HEK293 (cell line): ENCODE results near the gene ALB.

Source experiments
- CTCF ChIA-PET: fragments of 350-600 bp; formaldehyde crosslinking; extraction: SDS; loops from one replicate; lab custom pipeline; 2021; ENCODE audit warnings: antibody characterized with exemption; lab: Yijun Ruan, JAX
- POLR2A ChIA-PET: fragments of 300-600 bp; formaldehyde crosslinking; extraction: SDS; loops from one replicate; lab custom pipeline; 2020; ENCODE audit warnings: antibody characterized with exemption, inconsistent platforms; lab: Yijun Ruan, JAX
- H3K27ac ChIP-seq: fragments of 200-500 bp; sonication (Bioruptor generic); 2 replicates; pipeline ENCODE4 v1.5.1; 2014; ENCODE audit warnings: low read depth, low read length, control low read depth, inconsistent platforms; ENCODE audit errors: extremely low read depth
- H3K36me3 ChIP-seq, 2 experiments: fragments of 200-500 bp in 1 of 2; sonication (Bioruptor generic) in 1 of 2; 1 replicate in 1 of 2; 2 replicates in 1 of 2; pipeline ENCODE4 v1.5.1; 2014 to 2017; ENCODE audit warnings: inconsistent platforms in 2 of 2, low read length in 2 of 2; ENCODE audit not compliant: control insufficient read depth in 2 of 2, insufficient read depth in 1 of 2
- H3K4me1 ChIP-seq: fragments of 200-500 bp; sonication (Bioruptor generic); 2 replicates; pipeline ENCODE4 v1.5.1; 2014; ENCODE audit warnings: mild to moderate bottlenecking, low read length, inconsistent platforms; ENCODE audit not compliant: control insufficient read depth, insufficient read depth
- H3K4me3 ChIP-seq: 2 replicates; pipeline ENCODE4 v1.5.1; 2011; ENCODE audit warnings: low read depth, mild to moderate bottlenecking, control low read depth, low read length, moderate library complexity
- H3K9me3 ChIP-seq: fragments of 200-500 bp; sonication (Bioruptor generic); 2 replicates; pipeline ENCODE4 v1.5.1; 2014; ENCODE audit warnings: low read depth, low read length, inconsistent platforms; ENCODE audit not compliant: control insufficient read depth, insufficient read depth
- KLF8 ChIP-seq: fragments of 450-650 bp; formaldehyde crosslinking; IDR thresholded peaks from 2 replicates; pipeline ENCODE4 v1.5.1; 2016; ENCODE audit warnings: missing biosample characterization, missing genetic modification characterization
- MEIS1 ChIP-seq: sonication (generic); formaldehyde crosslinking; IDR thresholded peaks from 2 replicates; pipeline ENCODE4 v1.8.1; 2022; ENCODE audit warnings: missing genetic modification reagents, mild to moderate bottlenecking, borderline replicate concordance
- OSR2 ChIP-seq: fragments of 450-650 bp; formaldehyde crosslinking; IDR thresholded peaks from 2 replicates; pipeline ENCODE4 v1.5.1; 2016; ENCODE audit warnings: missing biosample characterization, missing genetic modification characterization
- SCRT1 ChIP-seq: fragments of 450-650 bp; formaldehyde crosslinking; IDR thresholded peaks from 2 replicates; pipeline ENCODE4 v1.5.1; 2016; ENCODE audit warnings: missing biosample characterization, missing genetic modification characterization, borderline replicate concordance
- SP2 ChIP-seq: fragments of 450-650 bp; formaldehyde crosslinking; IDR thresholded peaks from 2 replicates; pipeline ENCODE4 v1.5.1; 2016; ENCODE audit warnings: missing biosample characterization, missing genetic modification characterization
- TCF7L2 ChIP-seq: IDR thresholded peaks from 2 replicates; pipeline ENCODE4 v1.6.1; 2011; ENCODE audit warnings: low read depth, mild to moderate bottlenecking, inconsistent platforms, low read length, moderate library complexity, borderline replicate concordance
- ZIC2 ChIP-seq: fragments of 450-650 bp; formaldehyde crosslinking; IDR thresholded peaks from 2 replicates; pipeline ENCODE4 v1.5.1; 2016; ENCODE audit warnings: missing biosample characterization, missing genetic modification characterization
- ZNF133 ChIP-seq: fragments of 450-650 bp; formaldehyde crosslinking; IDR thresholded peaks from 2 replicates; pipeline ENCODE4 v1.5.1; 2016; ENCODE audit warnings: missing biosample characterization, missing genetic modification characterization
- ZNF311 ChIP-seq: fragments of 450-650 bp; formaldehyde crosslinking; IDR thresholded peaks from 2 replicates; pipeline ENCODE4 v1.5.1; 2017; ENCODE audit warnings: missing biosample characterization, missing genetic modification characterization, borderline replicate concordance
- ZNF354C ChIP-seq: fragments of 450-650 bp; formaldehyde crosslinking; IDR thresholded peaks from 2 replicates; pipeline ENCODE4 v1.5.1; 2016; ENCODE audit warnings: missing biosample characterization, missing genetic modification characterization, low read depth, borderline replicate concordance
- ZNF37A ChIP-seq: fragments of 450-650 bp; IDR thresholded peaks from 2 replicates; pipeline ENCODE4 v1.5.1; 2018; ENCODE audit warnings: missing biosample characterization, missing genetic modification characterization
- ZNF433 ChIP-seq: fragments of 450-650 bp; formaldehyde crosslinking; IDR thresholded peaks from 2 replicates; pipeline ENCODE4 v1.5.1; 2016; ENCODE audit warnings: missing biosample characterization, missing genetic modification characterization, low read depth
- ZNF549 ChIP-seq: fragments of 450-650 bp; IDR thresholded peaks from 2 replicates; pipeline ENCODE4 v1.5.1; 2018; ENCODE audit warnings: missing biosample characterization, missing genetic modification characterization, mild to moderate bottlenecking, inconsistent platforms, moderate library complexity
- TF ChIP-seq, protein P1 (sequence below): fragments of 450-650 bp; formaldehyde crosslinking; IDR thresholded peaks from 2 replicates; pipeline ENCODE4 v1.5.1; 2016; ENCODE audit warnings: missing biosample characterization, missing genetic modification characterization, borderline replicate concordance
- TF ChIP-seq, protein P2 (sequence below): fragments of 450-650 bp; formaldehyde crosslinking; IDR thresholded peaks from 2 replicates; pipeline ENCODE4 v1.5.1; 2016; ENCODE audit warnings: missing biosample characterization, missing genetic modification characterization, borderline replicate concordance
- TF ChIP-seq, protein P3 (sequence below): fragments of 450-650 bp; formaldehyde crosslinking; IDR thresholded peaks from 2 replicates; pipeline ENCODE4 v1.5.1; 2016; ENCODE audit warnings: missing biosample characterization, missing genetic modification characterization
- TF ChIP-seq, protein P4 (sequence below): fragments of 450-650 bp; formaldehyde crosslinking; IDR thresholded peaks from 2 replicates; pipeline ENCODE4 v1.5.1; 2017; ENCODE audit warnings: missing biosample characterization, missing genetic modification characterization
- TF ChIP-seq, protein P5 (sequence below): fragments of 450-650 bp; formaldehyde crosslinking; IDR thresholded peaks from 2 replicates; pipeline ENCODE4 v1.5.1; 2017; ENCODE audit warnings: missing biosample characterization, missing genetic modification characterization

The ALB gene

DNA sequence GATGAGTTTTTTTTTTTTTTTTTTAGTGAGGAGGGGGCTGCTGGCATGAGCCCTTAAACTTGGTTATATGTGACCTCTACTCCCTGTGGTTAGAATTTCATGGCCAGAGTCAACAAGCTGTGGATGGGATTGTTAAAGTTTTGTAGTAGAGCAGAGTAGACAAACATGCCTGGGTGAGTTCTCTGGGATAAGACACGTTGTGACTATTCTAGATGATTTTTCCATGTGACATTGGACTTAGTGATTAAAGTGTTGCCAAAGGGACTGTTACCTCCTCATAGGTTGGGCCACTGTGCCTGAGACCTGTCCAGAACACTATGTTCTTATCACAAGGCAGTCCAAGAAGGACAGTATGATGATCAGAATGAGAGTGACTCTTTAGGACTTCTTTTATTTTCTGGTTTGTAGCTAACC, 28.8 kb upstream of the ALB start (continued):
- TF ChIP-seq, protein P1, sequence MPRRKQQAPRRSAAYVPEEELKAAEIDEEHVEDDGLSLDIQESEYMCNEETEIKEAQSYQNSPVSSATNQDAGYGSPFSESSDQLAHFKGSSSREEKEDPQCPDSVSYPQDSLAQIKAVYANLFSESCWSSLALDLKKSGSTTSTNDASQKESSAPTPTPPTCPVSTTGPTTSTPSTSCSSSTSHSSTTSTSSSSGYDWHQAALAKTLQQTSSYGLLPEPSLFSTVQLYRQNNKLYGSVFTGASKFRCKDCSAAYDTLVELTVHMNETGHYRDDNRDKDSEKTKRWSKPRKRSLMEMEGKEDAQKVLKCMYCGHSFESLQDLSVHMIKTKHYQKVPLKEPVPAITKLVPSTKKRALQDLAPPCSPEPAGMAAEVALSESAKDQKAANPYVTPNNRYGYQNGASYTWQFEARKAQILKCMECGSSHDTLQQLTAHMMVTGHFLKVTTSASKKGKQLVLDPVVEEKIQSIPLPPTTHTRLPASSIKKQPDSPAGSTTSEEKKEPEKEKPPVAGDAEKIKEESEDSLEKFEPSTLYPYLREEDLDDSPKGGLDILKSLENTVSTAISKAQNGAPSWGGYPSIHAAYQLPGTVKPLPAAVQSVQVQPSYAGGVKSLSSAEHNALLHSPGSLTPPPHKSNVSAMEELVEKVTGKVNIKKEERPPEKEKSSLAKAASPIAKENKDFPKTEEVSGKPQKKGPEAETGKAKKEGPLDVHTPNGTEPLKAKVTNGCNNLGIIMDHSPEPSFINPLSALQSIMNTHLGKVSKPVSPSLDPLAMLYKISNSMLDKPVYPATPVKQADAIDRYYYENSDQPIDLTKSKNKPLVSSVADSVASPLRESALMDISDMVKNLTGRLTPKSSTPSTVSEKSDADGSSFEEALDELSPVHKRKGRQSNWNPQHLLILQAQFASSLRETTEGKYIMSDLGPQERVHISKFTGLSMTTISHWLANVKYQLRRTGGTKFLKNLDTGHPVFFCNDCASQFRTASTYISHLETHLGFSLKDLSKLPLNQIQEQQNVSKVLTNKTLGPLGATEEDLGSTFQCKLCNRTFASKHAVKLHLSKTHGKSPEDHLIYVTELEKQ: no peak
- TF ChIP-seq ZIC2 (tag by site-specific recombination): no peak

DNA sequence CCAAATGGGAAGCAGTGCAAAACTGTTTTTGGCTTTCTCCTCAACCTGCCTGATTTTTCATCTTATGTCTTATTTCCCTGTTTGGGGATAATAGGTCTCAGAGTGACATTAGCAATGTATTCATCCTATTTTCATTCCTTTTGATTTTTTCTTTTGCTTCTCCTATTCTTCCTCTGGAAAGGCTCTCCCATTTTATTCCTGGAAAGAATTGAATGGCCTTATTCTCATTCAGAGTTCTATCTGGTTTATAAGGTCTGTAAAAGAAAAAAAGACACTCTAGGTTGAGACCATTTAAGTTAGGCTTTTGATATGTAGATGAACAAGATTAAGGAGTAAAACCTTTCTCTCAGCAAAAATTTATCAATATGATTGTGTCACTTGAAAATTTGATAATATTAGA, 27.8 kb upstream of the ALB start:
- TF ChIP-seq, protein P2, sequence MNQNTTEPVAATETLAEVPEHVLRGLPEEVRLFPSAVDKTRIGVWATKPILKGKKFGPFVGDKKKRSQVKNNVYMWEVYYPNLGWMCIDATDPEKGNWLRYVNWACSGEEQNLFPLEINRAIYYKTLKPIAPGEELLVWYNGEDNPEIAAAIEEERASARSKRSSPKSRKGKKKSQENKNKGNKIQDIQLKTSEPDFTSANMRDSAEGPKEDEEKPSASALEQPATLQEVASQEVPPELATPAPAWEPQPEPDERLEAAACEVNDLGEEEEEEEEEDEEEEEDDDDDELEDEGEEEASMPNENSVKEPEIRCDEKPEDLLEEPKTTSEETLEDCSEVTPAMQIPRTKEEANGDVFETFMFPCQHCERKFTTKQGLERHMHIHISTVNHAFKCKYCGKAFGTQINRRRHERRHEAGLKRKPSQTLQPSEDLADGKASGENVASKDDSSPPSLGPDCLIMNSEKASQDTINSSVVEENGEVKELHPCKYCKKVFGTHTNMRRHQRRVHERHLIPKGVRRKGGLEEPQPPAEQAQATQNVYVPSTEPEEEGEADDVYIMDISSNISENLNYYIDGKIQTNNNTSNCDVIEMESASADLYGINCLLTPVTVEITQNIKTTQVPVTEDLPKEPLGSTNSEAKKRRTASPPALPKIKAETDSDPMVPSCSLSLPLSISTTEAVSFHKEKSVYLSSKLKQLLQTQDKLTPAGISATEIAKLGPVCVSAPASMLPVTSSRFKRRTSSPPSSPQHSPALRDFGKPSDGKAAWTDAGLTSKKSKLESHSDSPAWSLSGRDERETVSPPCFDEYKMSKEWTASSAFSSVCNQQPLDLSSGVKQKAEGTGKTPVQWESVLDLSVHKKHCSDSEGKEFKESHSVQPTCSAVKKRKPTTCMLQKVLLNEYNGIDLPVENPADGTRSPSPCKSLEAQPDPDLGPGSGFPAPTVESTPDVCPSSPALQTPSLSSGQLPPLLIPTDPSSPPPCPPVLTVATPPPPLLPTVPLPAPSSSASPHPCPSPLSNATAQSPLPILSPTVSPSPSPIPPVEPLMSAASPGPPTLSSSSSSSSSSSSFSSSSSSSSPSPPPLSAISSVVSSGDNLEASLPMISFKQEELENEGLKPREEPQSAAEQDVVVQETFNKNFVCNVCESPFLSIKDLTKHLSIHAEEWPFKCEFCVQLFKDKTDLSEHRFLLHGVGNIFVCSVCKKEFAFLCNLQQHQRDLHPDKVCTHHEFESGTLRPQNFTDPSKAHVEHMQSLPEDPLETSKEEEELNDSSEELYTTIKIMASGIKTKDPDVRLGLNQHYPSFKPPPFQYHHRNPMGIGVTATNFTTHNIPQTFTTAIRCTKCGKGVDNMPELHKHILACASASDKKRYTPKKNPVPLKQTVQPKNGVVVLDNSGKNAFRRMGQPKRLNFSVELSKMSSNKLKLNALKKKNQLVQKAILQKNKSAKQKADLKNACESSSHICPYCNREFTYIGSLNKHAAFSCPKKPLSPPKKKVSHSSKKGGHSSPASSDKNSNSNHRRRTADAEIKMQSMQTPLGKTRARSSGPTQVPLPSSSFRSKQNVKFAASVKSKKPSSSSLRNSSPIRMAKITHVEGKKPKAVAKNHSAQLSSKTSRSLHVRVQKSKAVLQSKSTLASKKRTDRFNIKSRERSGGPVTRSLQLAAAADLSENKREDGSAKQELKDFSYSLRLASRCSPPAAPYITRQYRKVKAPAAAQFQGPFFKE (tag by site-specific recombination): no peak
- no peak for TF ChIP-seq OSR2 (tag by site-specific recombination)
- TF ChIP-seq, protein P3, sequence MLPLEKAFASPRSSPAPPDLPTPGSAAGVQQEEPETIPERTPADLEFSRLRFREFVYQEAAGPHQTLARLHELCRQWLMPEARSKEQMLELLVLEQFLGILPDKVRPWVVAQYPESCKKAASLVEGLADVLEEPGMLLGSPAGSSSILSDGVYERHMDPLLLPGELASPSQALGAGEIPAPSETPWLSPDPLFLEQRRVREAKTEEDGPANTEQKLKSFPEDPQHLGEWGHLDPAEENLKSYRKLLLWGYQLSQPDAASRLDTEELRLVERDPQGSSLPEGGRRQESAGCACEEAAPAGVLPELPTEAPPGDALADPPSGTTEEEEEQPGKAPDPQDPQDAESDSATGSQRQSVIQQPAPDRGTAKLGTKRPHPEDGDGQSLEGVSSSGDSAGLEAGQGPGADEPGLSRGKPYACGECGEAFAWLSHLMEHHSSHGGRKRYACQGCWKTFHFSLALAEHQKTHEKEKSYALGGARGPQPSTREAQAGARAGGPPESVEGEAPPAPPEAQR: no peak
- TF ChIP-seq ZNF37A (tag by site-specific recombination): no peak
- TF ChIP-seq ZNF354C (tag by site-specific recombination): no peak
- TF ChIP-seq ZNF311: no peak
- no peak for TF ChIP-seq ZNF433
- TF ChIP-seq, protein P1: no peak
- TF ChIP-seq KLF8 (tag by site-specific recombination): no peak
- no peak for TF ChIP-seq MEIS1 (CRISPR knock-in tag)
- TF ChIP-seq, protein P4, sequence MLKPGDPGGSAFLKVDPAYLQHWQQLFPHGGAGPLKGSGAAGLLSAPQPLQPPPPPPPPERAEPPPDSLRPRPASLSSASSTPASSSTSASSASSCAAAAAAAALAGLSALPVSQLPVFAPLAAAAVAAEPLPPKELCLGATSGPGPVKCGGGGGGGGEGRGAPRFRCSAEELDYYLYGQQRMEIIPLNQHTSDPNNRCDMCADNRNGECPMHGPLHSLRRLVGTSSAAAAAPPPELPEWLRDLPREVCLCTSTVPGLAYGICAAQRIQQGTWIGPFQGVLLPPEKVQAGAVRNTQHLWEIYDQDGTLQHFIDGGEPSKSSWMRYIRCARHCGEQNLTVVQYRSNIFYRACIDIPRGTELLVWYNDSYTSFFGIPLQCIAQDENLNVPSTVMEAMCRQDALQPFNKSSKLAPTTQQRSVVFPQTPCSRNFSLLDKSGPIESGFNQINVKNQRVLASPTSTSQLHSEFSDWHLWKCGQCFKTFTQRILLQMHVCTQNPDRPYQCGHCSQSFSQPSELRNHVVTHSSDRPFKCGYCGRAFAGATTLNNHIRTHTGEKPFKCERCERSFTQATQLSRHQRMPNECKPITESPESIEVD (tag by site-specific recombination): no peak
- no peak for TF ChIP-seq SCRT1 (tag by site-specific recombination)
- TF ChIP-seq ZNF133 (tag by site-specific recombination): no peak
- TF ChIP-seq SP2 (tag by site-specific recombination): no peak
- no peak for TF ChIP-seq TCF7L2
- no peak for TF ChIP-seq ZNF549 (tag by site-specific recombination)
- TF ChIP-seq, protein P5, sequence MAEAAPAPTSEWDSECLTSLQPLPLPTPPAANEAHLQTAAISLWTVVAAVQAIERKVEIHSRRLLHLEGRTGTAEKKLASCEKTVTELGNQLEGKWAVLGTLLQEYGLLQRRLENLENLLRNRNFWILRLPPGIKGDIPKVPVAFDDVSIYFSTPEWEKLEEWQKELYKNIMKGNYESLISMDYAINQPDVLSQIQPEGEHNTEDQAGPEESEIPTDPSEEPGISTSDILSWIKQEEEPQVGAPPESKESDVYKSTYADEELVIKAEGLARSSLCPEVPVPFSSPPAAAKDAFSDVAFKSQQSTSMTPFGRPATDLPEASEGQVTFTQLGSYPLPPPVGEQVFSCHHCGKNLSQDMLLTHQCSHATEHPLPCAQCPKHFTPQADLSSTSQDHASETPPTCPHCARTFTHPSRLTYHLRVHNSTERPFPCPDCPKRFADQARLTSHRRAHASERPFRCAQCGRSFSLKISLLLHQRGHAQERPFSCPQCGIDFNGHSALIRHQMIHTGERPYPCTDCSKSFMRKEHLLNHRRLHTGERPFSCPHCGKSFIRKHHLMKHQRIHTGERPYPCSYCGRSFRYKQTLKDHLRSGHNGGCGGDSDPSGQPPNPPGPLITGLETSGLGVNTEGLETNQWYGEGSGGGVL (tag by site-specific recombination): no peak
- POLR2A ChIA-PET: no interaction called here

More for the DNA sequence above, 27.8 kb upstream of the ALB start:
- H3K4me3 ChIP-seq: no peak overlapping the region
- no peak overlapping the region for H3K27ac ChIP-seq
- H3K9me3 ChIP-seq: no peaks in the 10 kb centered on the region
- CTCF ChIA-PET: no interaction called here
- no peaks in the 10 kb centered on the region for H3K36me3 ChIP-seq
- H3K4me1 ChIP-seq: no peaks in the 10 kb centered on the region
